Keratinocyte (primary cell): ENCODE results near the gene CDH12.

ENCODE experiments used
- CTCF ChIP-seq, 3 experiments: IDR thresholded peaks in 1 of 3; conservative IDR thresholded peaks in 1 of 3; optimal IDR thresholded peaks in 1 of 3; 2 replicates in 2 of 3; 3 replicates in 1 of 3; pipeline versions ENCODE3 to v1.5.1; 2011; ENCODE audit warnings: low read length in 3 of 3, mild to moderate bottlenecking in 3 of 3, moderate library complexity in 2 of 3, control low read depth in 1 of 3, inconsistent platforms in 1 of 3; ENCODE audit not compliant: insufficient read depth in 2 of 3; ENCODE audit errors: extremely low read depth in 1 of 3
- EZH2 ChIP-seq: IDR thresholded peaks from one replicate; pipeline ENCODE4 v1.6.1; 2012; ENCODE audit warnings: inconsistent platforms, mild to moderate bottlenecking, low read length, moderate library complexity

- no peak for TF ChIP-seq CTCF (optimal IDR thresholded peaks at IDR 0.05 in 1 of 3, IDR thresholded peaks at IDR 0.05 in 1 of 3, conservative IDR thresholded peaks at IDR 0.05 in 1 of 3; ENCODE audit: extremely low read depth in 1 of 3, insufficient read depth in 2 of 3, low read length in 3 of 3)
- no peak for TF ChIP-seq EZH2
These were observed 602.6 kb downstream of the CDH12 start for GRCh38 chr5:22250528-22250927.
